Measurements from ENCODE around the gene EGFL8.

Gene EGFL8

DNA sequence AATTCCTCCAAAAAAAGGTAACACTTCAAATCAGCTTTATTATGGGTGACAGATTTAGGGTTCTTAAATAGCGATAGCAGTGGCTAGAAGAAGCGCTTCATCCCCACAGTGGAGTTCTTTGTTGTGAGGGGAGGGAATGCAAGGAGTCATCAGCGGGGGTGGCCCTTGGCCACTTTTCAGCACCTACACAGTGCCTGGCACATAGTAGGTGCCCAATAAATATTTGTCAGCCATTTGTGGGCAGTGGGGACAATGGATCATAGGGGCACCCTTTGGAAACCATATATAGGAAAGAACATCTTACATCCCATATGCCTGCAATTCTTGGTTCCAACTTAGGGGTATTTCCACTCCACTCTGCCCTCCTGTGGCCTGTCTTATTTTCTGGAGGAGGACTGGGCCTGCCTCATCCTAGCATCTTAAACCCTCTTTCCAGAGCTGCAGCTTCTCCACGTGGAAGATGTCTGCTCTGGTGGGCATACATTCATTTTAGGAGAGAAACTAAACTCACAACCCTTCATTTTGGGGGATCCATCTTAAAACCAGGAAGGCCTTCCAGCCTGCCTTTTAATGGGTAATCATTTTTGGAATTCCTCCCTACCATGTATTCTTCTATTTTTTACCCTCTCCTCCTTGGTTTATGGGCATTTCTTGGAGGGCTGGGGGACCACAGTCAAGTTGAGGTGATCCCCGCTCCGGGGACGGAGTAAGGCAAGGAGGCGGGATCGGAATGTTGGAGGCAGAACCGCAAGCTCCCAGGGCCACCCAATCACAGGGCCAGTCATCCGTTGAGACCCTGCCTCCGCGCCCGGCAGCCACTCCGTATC is 30.6 kb downstream of the EGFL8 start:
- Histone ChIP-seq H3K27me3 (ENCODE audit: control insufficient read depth in 5 of 5, insufficient read depth in 4 of 5, low read length in 5 of 5) (peaks cover 0 to 4% (median 0%) of the 10 kb centered on the region in 5 donors), H3K4me1 (ENCODE audit: control insufficient read depth in 5 of 5, insufficient read depth in 5 of 5, low read length in 5 of 5) (peaks cover 25 to 70% (median 47%) of the 10 kb centered on the region in 5 donors), H3K9ac (ENCODE audit: low read length in 5 of 5) (peak overlapping the region; percentile 51 to 84 (median 61)), H3K36me3 (ENCODE audit: control insufficient read depth in 5 of 5, insufficient read depth in 5 of 5, low read length in 5 of 5) (peaks cover 0 to 10% (median 0%) of the 10 kb centered on the region in 5 donors), H3K9me3 (ENCODE audit: control insufficient read depth in 5 of 5, low read length in 5 of 5) (no peaks in the 10 kb centered on the region), H3K4me3 (ENCODE audit: low read depth in 1 of 5, low read length in 5 of 5) (peak overlapping the region; percentile 52 to 62 (median 60)), H3K27ac (ENCODE audit: low read depth, low read length) (peak overlapping the region; percentile 97)

DNA sequence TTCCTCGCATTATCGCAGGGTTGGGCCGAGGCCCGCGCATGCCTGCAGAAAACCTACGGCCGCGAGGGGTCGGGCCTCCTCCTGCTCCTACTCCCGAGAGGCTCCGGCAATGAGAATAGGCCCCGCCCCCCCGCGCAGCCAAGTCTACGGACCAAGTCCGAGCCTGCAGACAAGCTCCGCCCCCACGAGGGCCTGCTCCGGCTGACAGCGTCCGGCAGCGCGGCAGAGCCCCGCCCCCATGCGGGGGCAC is 31.2 kb downstream of the EGFL8 start:
- Histone ChIP-seq H3K4me1 (ENCODE audit: control insufficient read depth in 5 of 5, insufficient read depth in 5 of 5, low read length in 5 of 5) (peaks cover 25 to 67% (median 43%) of the 10 kb centered on the region in 5 donors), H3K27ac (ENCODE audit: low read depth, low read length) (peak overlapping the region; percentile 99), H3K27me3 (ENCODE audit: control insufficient read depth in 5 of 5, insufficient read depth in 4 of 5, low read length in 5 of 5) (peaks cover 0 to 4% (median 0%) of the 10 kb centered on the region in 5 donors), H3K9ac (ENCODE audit: low read length in 5 of 5) (peak overlapping the region in 2 of 5 donors; percentile 84 to 99), H3K9me3 (ENCODE audit: control insufficient read depth in 5 of 5, low read length in 5 of 5) (no peaks in the 10 kb centered on the region), H3K4me3 (ENCODE audit: low read depth in 1 of 5, low read length in 5 of 5) (peak overlapping the region in 3 of 5 donors; percentile 52 to 96 (median 61)), H3K36me3 (ENCODE audit: control insufficient read depth in 5 of 5, insufficient read depth in 5 of 5, low read length in 5 of 5) (peaks cover 0 to 10% (median 0%) of the 10 kb centered on the region in 5 donors)

DNA sequence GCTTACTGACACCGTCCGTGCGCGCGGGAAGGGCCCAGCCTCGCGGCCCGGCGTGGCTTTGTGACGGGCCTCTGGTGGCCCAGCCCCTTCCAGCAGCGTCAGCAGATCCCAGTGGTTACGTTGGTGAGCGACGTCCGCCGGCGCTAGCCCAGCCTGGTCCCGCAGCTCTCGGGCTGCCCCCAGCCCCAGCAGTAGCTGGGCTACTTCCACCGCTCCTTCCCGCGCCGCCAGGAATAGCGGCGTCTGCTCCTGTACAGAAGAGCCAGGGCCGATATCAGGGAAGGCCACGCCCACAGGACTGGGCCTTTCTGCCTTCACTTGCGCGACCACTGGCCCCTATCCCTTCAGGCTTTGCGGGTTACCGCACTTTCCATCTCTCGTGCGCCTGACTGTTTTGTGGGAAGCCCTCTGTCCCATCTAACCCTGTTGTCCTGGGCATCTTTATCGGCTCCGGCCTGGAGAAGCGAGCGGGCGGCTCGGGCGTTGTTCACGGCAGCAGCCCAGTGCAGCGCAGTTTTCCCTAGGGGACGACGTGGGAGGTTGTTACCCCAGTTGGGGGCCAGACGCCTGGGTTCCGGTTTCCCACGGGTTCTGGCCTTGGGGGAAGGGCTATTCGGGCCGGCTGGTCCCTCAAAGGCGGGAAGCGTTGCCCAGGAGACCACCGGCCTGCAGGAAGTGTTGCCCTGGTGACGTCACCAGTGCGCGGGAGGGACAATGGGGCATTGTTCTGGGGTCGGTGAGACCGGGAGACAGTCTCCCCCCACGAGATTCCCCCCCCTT is 31.7 kb downstream of the EGFL8 start:
- peak overlapping the region; percentile 84 to 96 (median 91) for H3K4me3 ChIP-seq (ENCODE audit: low read depth in 1 of 5, low read length in 5 of 5)
- peaks cover 0 to 4% (median 0%) of the 10 kb centered on the region in 5 donors for H3K27me3 ChIP-seq (ENCODE audit: control insufficient read depth in 5 of 5, insufficient read depth in 4 of 5, low read length in 5 of 5)
- peak overlapping the region; percentile 96 to 99 (median 96) for H3K9ac ChIP-seq (ENCODE audit: low read length in 5 of 5)
- H3K36me3 ChIP-seq (ENCODE audit: control insufficient read depth in 5 of 5, insufficient read depth in 5 of 5, low read length in 5 of 5), result peaks cover 0 to 12% (median 0%) of the 10 kb centered on the region in 5 donors
- H3K4me1 ChIP-seq (ENCODE audit: control insufficient read depth in 5 of 5, insufficient read depth in 5 of 5, low read length in 5 of 5), result peaks cover 21 to 62% (median 38%) of the 10 kb centered on the region in 5 donors
- peak overlapping the region; percentile 99 for H3K27ac ChIP-seq (ENCODE audit: low read depth, low read length)
- no peaks in the 10 kb centered on the region for H3K9me3 ChIP-seq (ENCODE audit: control insufficient read depth in 5 of 5, low read length in 5 of 5)

DNA sequence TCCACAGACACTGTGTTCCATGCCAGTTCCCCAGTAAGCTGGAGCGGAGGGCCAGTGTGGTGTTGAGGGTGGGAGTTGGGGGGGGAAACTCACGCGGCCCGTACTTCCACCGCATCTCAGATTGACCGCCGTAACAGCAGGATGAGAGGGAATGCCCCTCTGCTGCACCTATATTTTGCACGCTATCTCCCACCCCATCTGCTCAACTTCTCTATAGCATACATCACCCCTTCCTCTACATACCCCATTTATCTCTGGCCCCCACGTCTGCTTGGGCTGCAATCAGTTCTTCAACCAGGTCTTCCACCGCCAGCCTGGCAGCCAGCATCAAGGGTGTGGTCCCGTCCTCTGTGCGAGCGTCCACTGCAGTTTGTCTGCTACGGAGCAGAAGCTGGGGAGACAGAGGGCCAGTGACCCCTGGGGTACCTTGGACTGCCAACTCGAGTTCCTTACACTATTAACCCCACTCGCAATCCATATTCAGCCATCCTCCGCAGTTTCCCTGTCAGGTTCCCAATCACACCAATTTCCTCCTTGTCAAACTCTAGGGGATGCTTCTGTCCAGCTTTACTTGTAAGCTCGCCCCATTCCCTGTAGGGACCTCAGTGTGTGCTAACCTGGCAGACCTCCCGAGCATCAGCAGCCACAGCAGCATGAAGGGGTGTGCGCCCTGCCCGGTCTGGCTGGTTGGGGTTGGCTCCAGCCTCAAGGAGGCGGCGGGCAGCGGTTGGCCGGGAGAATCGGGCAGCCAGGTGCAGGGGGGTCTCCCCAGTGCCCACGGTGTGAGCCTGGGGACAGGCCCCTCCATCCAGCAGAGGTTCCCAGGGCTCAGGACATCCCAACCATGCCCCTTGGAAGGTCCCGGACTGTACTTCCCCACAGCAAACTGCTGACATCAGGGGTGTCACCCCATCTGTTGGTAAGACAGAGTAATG is 32.6 kb downstream of the EGFL8 start:
- Histone ChIP-seq H3K27me3 (ENCODE audit: control insufficient read depth in 5 of 5, insufficient read depth in 4 of 5, low read length in 5 of 5) (peaks cover 0 to 8% (median 3%) of the 10 kb centered on the region in 5 donors), H3K4me1 (ENCODE audit: control insufficient read depth in 5 of 5, insufficient read depth in 5 of 5, low read length in 5 of 5) (peaks cover 21 to 53% (median 32%) of the 10 kb centered on the region in 5 donors), H3K27ac (ENCODE audit: low read depth, low read length) (peak overlapping the region; percentile 99), H3K36me3 (ENCODE audit: control insufficient read depth in 5 of 5, insufficient read depth in 5 of 5, low read length in 5 of 5) (peaks cover 0 to 19% (median 4%) of the 10 kb centered on the region in 5 donors), H3K4me3 (ENCODE audit: low read depth in 1 of 5, low read length in 5 of 5) (peak overlapping the region; percentile 84 to 96 (median 91)), H3K9me3 (ENCODE audit: control insufficient read depth in 5 of 5, low read length in 5 of 5) (no peaks in the 10 kb centered on the region), H3K9ac (ENCODE audit: low read length in 5 of 5) (peak overlapping the region; percentile 96 to 99 (median 96))

DNA sequence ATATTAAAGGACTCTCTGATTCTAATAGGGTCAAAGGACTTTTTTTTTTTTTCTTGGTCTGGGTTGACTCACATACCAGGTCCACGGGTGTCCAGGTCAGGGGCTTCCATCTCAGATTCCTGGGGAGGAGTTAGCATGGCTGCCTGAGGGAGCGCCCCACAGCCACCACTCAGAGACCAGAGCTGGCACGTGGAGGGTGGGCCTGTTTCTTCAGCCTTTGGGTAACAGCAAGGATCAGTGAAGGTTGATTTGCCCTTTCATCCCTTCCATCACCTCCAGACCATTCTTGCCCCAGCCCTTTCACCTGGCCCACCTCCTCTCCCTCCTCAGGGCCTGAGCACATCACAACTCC is 33.9 kb downstream of the EGFL8 start:
- Histone ChIP-seq H3K9ac (ENCODE audit: low read length in 5 of 5) (no peak overlapping the region), H3K27me3 (ENCODE audit: control insufficient read depth in 5 of 5, insufficient read depth in 4 of 5, low read length in 5 of 5) (peaks cover 0 to 9% (median 3%) of the 10 kb centered on the region in 5 donors), H3K27ac (ENCODE audit: low read depth, low read length) (peak overlapping the region; percentile 57), H3K9me3 (ENCODE audit: control insufficient read depth in 5 of 5, low read length in 5 of 5) (no peaks in the 10 kb centered on the region), H3K4me1 (ENCODE audit: control insufficient read depth in 5 of 5, insufficient read depth in 5 of 5, low read length in 5 of 5) (peaks cover 21 to 42% (median 29%) of the 10 kb centered on the region in 5 donors), H3K4me3 (ENCODE audit: low read depth in 1 of 5, low read length in 5 of 5) (no peak overlapping the region), H3K36me3 (ENCODE audit: control insufficient read depth in 5 of 5, insufficient read depth in 5 of 5, low read length in 5 of 5) (peaks cover 0 to 28% (median 7%) of the 10 kb centered on the region in 5 donors)

DNA sequence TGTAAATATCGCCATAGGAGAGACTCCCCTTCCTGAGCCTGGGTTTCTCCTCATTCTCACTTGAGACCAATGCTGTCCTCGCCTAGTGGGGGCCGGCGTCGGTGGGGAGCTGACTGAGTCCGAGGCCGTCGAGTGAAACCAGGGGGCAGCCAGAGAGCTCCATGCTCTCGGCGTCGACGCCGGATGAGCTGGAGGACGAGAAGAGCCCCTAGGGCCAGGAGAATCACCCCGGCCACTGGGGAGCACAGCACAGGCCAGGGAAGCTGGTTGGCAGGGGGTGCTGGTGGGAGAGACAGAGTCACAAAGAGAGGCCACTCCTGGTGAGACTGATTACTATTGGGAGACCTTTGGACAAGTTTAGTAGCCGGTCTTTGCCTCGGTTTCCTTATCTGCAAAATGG is 34.5 kb downstream of the EGFL8 start:
- Histone ChIP-seq H3K27me3 (ENCODE audit: control insufficient read depth in 5 of 5, insufficient read depth in 4 of 5, low read length in 5 of 5) (peaks cover 0 to 11% (median 4%) of the 10 kb centered on the region in 5 donors), H3K4me1 (ENCODE audit: control insufficient read depth in 5 of 5, insufficient read depth in 5 of 5, low read length in 5 of 5) (peaks cover 21 to 43% (median 29%) of the 10 kb centered on the region in 5 donors), H3K9ac (ENCODE audit: low read length in 5 of 5) (no peak overlapping the region), H3K27ac (ENCODE audit: low read depth, low read length) (peak overlapping the region; percentile 57), H3K36me3 (ENCODE audit: control insufficient read depth in 5 of 5, insufficient read depth in 5 of 5, low read length in 5 of 5) (peaks cover 0 to 33% (median 12%) of the 10 kb centered on the region in 5 donors), H3K9me3 (ENCODE audit: control insufficient read depth in 5 of 5, low read length in 5 of 5) (no peaks in the 10 kb centered on the region), H3K4me3 (ENCODE audit: low read depth in 1 of 5, low read length in 5 of 5) (no peak overlapping the region)

DNA sequence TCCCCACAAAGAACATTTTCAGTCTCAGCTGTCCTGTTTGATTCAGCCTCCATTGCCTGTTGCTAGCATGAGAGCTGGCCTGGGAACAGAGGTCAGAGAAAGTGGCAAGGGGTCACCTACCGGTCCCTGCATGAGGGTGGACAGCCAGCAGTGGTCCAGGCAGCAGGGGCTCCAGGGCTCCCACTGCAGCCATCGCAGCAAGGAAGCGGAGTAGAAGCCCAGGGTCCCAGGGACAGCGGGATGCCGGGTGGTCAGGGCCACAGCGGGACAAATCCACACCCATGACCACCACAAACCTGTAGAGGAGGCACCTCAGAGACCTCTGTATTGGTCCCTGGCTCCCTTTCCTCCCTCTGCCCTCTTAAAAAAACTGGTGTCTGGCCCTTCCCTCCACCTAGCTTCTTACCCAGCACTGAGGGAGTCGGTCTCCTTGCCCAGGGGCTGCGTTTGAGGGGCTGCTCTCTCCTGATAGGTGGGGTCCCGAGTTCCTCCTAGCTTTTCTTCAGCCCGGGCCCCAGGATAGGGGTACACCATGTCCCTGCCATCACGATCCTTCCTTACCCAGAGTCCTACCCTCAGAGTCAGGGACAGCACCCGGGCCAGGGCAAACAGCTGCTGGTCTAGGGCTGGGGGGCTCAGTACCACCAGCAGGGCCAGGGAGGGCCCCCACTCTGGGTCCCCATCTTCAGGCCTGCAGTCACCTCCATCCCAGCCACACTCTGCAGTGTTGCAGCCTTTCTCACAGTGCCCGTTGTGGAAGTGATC is 36.5 kb downstream of the EGFL8 start:
- no peak overlapping the region for H3K27ac ChIP-seq (ENCODE audit: low read depth, low read length)
- H3K9ac ChIP-seq (ENCODE audit: low read length in 5 of 5), result no peak overlapping the region
- H3K36me3 ChIP-seq (ENCODE audit: control insufficient read depth in 5 of 5, insufficient read depth in 5 of 5, low read length in 5 of 5), result peaks cover 0 to 43% (median 21%) of the 10 kb centered on the region in 5 donors
- peaks cover 0 to 12% (median 6%) of the 10 kb centered on the region in 5 donors for H3K27me3 ChIP-seq (ENCODE audit: control insufficient read depth in 5 of 5, insufficient read depth in 4 of 5, low read length in 5 of 5)
- H3K9me3 ChIP-seq (ENCODE audit: control insufficient read depth in 5 of 5, low read length in 5 of 5), result no peaks in the 10 kb centered on the region
- H3K4me3 ChIP-seq (ENCODE audit: low read depth in 1 of 5, low read length in 5 of 5), result no peak overlapping the region
- peaks cover 14 to 39% (median 17%) of the 10 kb centered on the region in 5 donors for H3K4me1 ChIP-seq (ENCODE audit: control insufficient read depth in 5 of 5, insufficient read depth in 5 of 5, low read length in 5 of 5)

DNA sequence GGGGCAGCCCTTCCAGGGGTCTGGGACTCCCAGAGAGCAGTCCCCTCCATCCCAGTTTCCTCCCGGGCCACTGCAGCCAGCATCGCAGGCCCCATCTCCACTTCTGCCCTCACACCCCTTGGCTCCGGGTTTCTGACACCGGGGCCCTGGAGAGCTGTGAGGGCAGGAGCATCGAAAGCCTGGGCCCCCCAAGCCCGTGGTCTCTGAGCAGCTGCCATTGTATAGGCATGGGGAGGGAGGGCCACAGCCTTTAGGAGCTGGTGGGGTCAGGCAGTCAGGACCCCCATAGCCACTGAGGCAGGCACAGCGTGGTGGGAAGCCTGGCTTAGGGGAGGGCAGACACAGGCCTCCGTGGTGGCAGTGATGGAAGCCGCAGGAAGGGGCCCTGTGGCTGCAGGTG is 37.8 kb downstream of the EGFL8 start:
- Histone ChIP-seq H3K4me1 (ENCODE audit: control insufficient read depth in 5 of 5, insufficient read depth in 5 of 5, low read length in 5 of 5) (peaks cover 2 to 26% (median 4%) of the 10 kb centered on the region in 5 donors), H3K4me3 (ENCODE audit: low read depth in 1 of 5, low read length in 5 of 5) (no peak overlapping the region), H3K36me3 (ENCODE audit: control insufficient read depth in 5 of 5, insufficient read depth in 5 of 5, low read length in 5 of 5) (peaks cover 0 to 43% (median 21%) of the 10 kb centered on the region in 5 donors), H3K27ac (ENCODE audit: low read depth, low read length) (no peak overlapping the region), H3K27me3 (ENCODE audit: control insufficient read depth in 5 of 5, insufficient read depth in 4 of 5, low read length in 5 of 5) (peaks cover 0 to 11% (median 6%) of the 10 kb centered on the region in 5 donors), H3K9ac (ENCODE audit: low read length in 5 of 5) (no peak overlapping the region), H3K9me3 (ENCODE audit: control insufficient read depth in 5 of 5, low read length in 5 of 5) (no peaks in the 10 kb centered on the region)

Data from subcutaneous abdominal adipose tissue (tissue), 5 donors.